Endothelial cell (in vitro differentiated cells): Measurements from ENCODE around the gene CARNS1. TPM values are rescaled to one million over a fixed set of nuclear protein-coding genes. Genes with fewer than 3 reads are reported as not detected.

Experiments used
- DNase-seq: peaks from one replicate; pipeline ENCODE4 v3.0.0; 2021; ENCODE audit warnings: low spot score
- H3K27ac Mint-ChIP-seq: one replicate; pipeline ENCODE4 v1.8.0; 2021; ENCODE audit warnings: mixed read lengths, inconsistent platforms; ENCODE audit not compliant: unreplicated experiment
- H3K27me3 Mint-ChIP-seq: one replicate; pipeline ENCODE4 v1.8.0; 2021; ENCODE audit warnings: mild to moderate bottlenecking, moderate library complexity, mixed read lengths, inconsistent platforms; ENCODE audit not compliant: unreplicated experiment
- H3K36me3 Mint-ChIP-seq: one replicate; pipeline ENCODE4 v1.8.0; 2021; ENCODE audit warnings: mild to moderate bottlenecking, low read depth, mixed read lengths, inconsistent platforms; ENCODE audit not compliant: unreplicated experiment
- H3K4me1 Mint-ChIP-seq: one replicate; pipeline ENCODE4 v1.8.0; 2021; ENCODE audit warnings: mild to moderate bottlenecking, mixed read lengths, inconsistent platforms; ENCODE audit not compliant: unreplicated experiment
- H3K4me3 Mint-ChIP-seq: one replicate; pipeline ENCODE4 v1.8.0; 2021; ENCODE audit warnings: mild to moderate bottlenecking, mixed read lengths, inconsistent platforms; ENCODE audit not compliant: unreplicated experiment
- H3K9me3 Mint-ChIP-seq: one replicate; pipeline ENCODE4 v1.8.0; 2021; ENCODE audit warnings: mixed read lengths, inconsistent platforms; ENCODE audit not compliant: unreplicated experiment
- CTCF ChIP-seq: fragments of 200-600 bp; sonication (generic); IDR thresholded peaks from one replicate; pipeline ENCODE4 v1.5.0; 2021; ENCODE audit warnings: antibody characterized with exemption; ENCODE audit not compliant: unreplicated experiment
- total RNA-seq: library from RNA; stranded (reverse); fragmentation: NEBNext Ultra II Directional; extraction: Animal tissue kit (Norgen Biotek cat#: 25700); gene quantifications from one replicate; pipeline ENCODE4 v1.2.1, GENCODE V29; 2021; ENCODE audit not compliant: unreplicated experiment

Gene CARNS1
- total RNA-seq, 1 donor from 2014 or later: not detected

DNA sequence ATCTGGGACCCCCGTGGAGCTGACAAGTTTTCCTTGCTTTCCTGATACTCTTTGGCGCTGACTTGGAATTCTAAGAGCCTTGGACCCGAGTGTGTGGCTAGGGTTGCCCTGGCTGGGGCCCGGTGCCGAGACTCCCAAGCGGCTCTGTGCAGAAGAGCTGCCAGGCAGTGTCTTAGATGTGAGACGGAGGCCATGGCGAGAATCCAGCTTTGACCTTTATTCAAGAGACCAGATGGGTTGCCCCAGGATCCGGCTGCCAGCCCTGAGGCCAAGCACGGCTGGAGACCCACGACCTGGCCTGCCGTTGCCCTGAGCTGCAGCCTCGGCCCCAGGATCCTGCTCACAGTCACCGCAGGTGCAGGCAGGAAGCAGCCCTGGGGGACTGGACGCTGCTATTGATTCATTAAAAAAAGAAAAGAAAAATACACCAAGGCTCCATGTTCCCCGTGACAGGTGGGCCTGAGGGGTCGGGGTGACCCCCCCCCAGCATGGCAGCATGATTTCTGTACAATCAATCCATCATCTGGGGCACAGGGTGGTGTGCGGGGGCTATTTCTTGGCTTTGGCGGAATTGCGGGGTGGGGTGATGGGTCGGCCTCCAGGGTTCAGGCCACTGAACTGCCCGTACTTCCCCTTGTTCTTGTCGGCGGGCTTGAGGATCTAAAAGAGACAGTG lies 17.4 kb upstream of the CARNS1 start:
- Mint-ChIP-seq H3K27ac (peak overlapping the region; percentile 70), H3K36me3 (peaks cover 12% of the 10 kb centered on the region), H3K9me3 (no peaks in the 10 kb centered on the region), H3K27me3 (peaks cover 11% of the 10 kb centered on the region), H3K4me1 (peaks cover 29% of the 10 kb centered on the region), H3K4me3 (peak overlapping the region; percentile 74)
- TF ChIP-seq CTCF: no peak
- DNase-seq: no peak

DNA sequence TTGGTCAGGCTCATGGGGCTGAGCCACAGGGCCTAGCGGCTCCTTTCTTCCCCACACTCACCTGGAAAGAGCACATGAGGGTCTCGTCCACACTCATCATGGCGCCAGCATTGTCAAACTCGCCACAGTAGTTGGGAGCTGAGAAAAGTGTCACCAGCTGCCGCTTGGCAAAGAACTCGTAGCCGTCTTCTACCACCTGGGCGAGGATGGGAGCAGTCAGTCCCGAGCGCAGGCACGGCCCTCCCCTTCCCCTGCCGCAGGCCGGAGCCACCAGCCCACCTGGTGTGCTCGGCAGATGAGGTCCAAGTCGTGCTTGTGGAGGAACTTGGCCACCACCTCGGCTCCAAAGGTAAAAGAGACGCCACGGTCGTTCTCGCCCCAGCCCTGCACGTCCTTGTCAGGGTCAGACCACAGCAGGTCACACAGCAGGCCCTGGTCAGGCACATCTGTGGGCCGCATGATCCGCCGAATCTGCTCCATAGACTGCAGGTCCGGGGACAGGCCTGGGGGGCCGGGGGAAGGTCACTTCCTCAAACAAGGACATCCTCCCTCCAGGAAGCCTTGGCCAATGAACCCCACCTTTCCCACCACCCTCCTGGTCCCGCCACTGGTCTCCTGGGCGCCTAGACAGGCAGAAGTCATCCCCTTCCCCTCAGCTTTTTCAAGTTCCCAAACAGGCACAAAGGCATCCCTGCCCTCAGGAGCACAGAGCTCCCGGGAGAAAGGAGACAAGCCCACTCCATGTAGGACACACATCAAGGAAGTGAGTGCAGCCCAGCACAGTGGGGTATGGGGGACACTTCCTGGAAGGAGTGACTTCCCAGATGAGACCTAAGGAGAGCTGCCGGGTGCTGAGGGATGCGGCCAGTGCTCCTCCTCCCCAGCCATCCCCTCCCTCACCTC lies 16.6 kb upstream of the CARNS1 start:
- peak overlapping the region; percentile 69 for H3K4me3 Mint-ChIP-seq
- H3K4me1 Mint-ChIP-seq: peaks cover 34% of the 10 kb centered on the region
- peaks cover 9% of the 10 kb centered on the region for H3K36me3 Mint-ChIP-seq
- H3K27ac Mint-ChIP-seq: no peak overlapping the region
- TF ChIP-seq CTCF: no peak
- DNase-seq: no peak
- H3K9me3 Mint-ChIP-seq: no peaks in the 10 kb centered on the region
- peaks cover 10% of the 10 kb centered on the region for H3K27me3 Mint-ChIP-seq

GRCh38 chr11:67400251-67400941 lies 15.1 kb upstream of the CARNS1 start:
- DNase-seq: no peak
- Mint-ChIP-seq H3K9me3 (no peaks in the 10 kb centered on the region), H3K4me1 (peaks cover 41% of the 10 kb centered on the region), H3K36me3 (peaks cover 12% of the 10 kb centered on the region), H3K27ac (peak overlapping the region; percentile 64), H3K4me3 (peak overlapping the region; percentile 90), H3K27me3 (peaks cover 10% of the 10 kb centered on the region)
- TF ChIP-seq CTCF: no peak

DNA sequence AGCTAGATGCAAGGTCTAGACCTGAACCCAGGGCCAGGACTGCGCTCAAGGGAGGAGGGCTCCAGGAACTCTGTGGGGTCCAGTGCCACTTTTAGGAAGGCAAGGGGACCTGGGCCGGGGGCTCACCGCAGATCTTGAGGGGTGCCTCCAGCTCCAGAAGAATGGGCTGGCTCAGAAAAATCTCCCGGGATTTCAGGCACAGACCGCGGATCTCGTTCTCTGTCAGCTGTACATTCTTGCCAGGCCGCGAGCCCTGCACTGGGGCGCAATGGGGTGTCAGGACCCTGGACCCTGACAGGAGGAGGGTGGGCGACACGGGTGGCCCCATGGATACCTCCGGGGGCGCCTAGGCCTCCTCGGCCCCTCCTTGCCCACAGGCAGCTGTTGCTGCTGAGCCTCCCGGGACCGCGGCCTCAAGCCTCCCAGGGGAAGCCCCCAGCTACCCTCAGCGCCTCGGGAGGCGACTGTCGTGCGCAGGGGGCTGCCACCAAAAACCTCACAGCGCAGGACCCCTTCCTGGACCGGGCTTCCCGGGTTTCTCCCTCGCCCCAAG lies 14.5 kb upstream of the CARNS1 start:
- no peak overlapping the region for H3K27ac Mint-ChIP-seq
- no peak for TF ChIP-seq CTCF
- H3K9me3 Mint-ChIP-seq: no peaks in the 10 kb centered on the region
- H3K27me3 Mint-ChIP-seq: peaks cover 10% of the 10 kb centered on the region
- no peak for DNase-seq
- peaks cover 41% of the 10 kb centered on the region for H3K4me1 Mint-ChIP-seq
- H3K4me3 Mint-ChIP-seq: peak overlapping the region; percentile 90
- peaks cover 12% of the 10 kb centered on the region for H3K36me3 Mint-ChIP-seq
